GM12875 (cell line): ENCODE measurements around the gene CCDC127.

ENCODE experiments used
- H3K4me3 ChIP-seq: one replicate; pipeline ENCODE4 v1.5.1; 2011; ENCODE audit warnings: low read depth, low read length, control low read depth
- CTCF ChIP-seq: IDR thresholded peaks from 2 replicates; pipeline ENCODE4 v1.5.1; 2011; ENCODE audit warnings: low read depth, mild to moderate bottlenecking, control low read depth, inconsistent platforms, low read length, moderate library complexity, borderline replicate concordance; ENCODE audit not compliant: insufficient read depth

Gene CCDC127

GRCh38 chr5:163338-163620 is 54.7 kb downstream of the CCDC127 start:
- no peak overlapping the region for H3K4me3 ChIP-seq
- no peak for TF ChIP-seq CTCF

- no peak for TF ChIP-seq CTCF
- no peak overlapping the region for H3K4me3 ChIP-seq
Observed at GRCh38 chr5:162565-163337, 55.2 kb downstream of the CCDC127 start.

GRCh38 chr5:162190-162564 is 55.8 kb downstream of the CCDC127 start:
- no peak for TF ChIP-seq CTCF
- H3K4me3 ChIP-seq, result no peak overlapping the region

- H3K4me3 ChIP-seq, result no peak overlapping the region
- TF ChIP-seq CTCF, result no peak
Observed at GRCh38 chr5:161803-162110, 56.2 kb downstream of the CCDC127 start.

GRCh38 chr5:160921-161802 is 56.8 kb downstream of the CCDC127 start:
- H3K4me3 ChIP-seq, result no peak overlapping the region
- no peak for TF ChIP-seq CTCF

GRCh38 chr5:160173-160510 is 57.8 kb downstream of the CCDC127 start:
- TF ChIP-seq CTCF, result no peak
- H3K4me3 ChIP-seq, result no peak overlapping the region

- H3K4me3 ChIP-seq, result no peak overlapping the region
- no peak for TF ChIP-seq CTCF
Observed at GRCh38 chr5:159448-160172, 58.3 kb downstream of the CCDC127 start.
